ENCODE data around the gene XPR1. TPM values are rescaled to one million over a fixed set of nuclear protein-coding genes. Genes with fewer than 3 reads are reported as not detected.

Gene XPR1
- total RNA-seq, 1 experiment from 2014 or later, result 16.8 TPM

DNA sequence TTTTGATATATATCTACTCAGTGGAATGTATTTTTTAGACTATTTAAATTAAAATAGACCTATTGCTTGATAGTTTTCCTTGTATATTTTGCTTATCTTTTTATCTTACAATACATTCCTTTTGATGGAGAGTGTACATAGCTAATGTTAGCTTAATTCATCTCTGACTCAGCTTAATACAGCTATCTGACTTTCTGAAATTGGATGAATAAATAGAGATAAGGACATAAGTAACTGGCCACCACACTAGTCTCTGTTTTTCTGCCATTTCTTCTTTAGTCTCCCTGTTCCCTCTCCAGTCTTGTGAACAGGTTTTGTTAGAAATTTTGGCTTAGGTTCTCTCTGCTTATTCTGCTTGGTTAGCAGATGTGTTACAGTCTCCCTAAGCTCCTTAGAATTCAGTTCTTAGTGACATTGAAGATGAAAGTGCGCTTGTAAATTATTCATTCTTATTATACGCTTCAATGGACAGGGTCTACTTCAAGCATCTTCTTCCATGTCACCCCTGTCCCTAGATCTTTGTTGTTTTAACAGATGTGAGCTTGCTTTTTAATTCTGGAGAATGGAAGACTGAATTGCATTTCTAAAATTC, 59.6 kb downstream of the XPR1 start:
- intact Hi-C loops (cut with micrococcal nuclease; ENCODE audit: unreplicated experiment), result no loop called here
- no peaks in the 10 kb centered on the region for H3K9me3 ChIP-seq (ENCODE audit: insufficient read depth, low read depth)
- no peaks in the 10 kb centered on the region for H3K9me2 ChIP-seq (ENCODE audit: insufficient read depth)
- ChIA-PET POLR2A (ENCODE audit: unreplicated experiment) (interaction anchor here (0.6 kb wide), 1 partner anchor 150 kb away, joined by 6 read pairs; no protein-coding TSS in a partner anchor), CTCF (no interaction called here)
- H3K27me3 ChIP-seq (ENCODE audit: insufficient read depth, low read depth), result no peaks in the 10 kb centered on the region
- H3K36me3 ChIP-seq (ENCODE audit: low read depth), result no peaks in the 10 kb centered on the region
- BruUV-seq (replicated peaks), result no TSS peak
- H4K20me1 ChIP-seq (ENCODE audit: insufficient read depth), result no peaks in the 10 kb centered on the region
- no peak for DNase-seq
- H3K4me3 ChIP-seq, result no peak overlapping the region
- no peaks in the 10 kb centered on the region for H3K79me2 ChIP-seq (ENCODE audit: low read depth)
- no peak overlapping the region for H3K4me2 ChIP-seq
- TF ChIP-seq EZH2 (IDR thresholded peaks at IDR 0.05; ENCODE audit: low read depth) (no peak), CTCF (conservative IDR thresholded peaks at IDR 0.05) (no peak)
- H3K27ac ChIP-seq, result no peak overlapping the region
- no peak overlapping the region for H2AFZ ChIP-seq
- no peaks in the 10 kb centered on the region for H3F3A ChIP-seq (ENCODE audit: insufficient read depth, low read depth)
- peaks cover 7% of the 10 kb centered on the region; the same call in 1 of the 2 replicates for H3K4me1 ChIP-seq (replicated peaks; ENCODE audit: insufficient read depth)

- no peaks in the 10 kb centered on the region for H4K20me1 ChIP-seq (ENCODE audit: insufficient read depth)
- peaks cover 7% of the 10 kb centered on the region; the same call in 1 of the 2 replicates for H3K4me1 ChIP-seq (replicated peaks; ENCODE audit: insufficient read depth)
- TF ChIP-seq EZH2 (IDR thresholded peaks at IDR 0.05; ENCODE audit: low read depth) (no peak), CTCF (conservative IDR thresholded peaks at IDR 0.05) (no peak)
- intact Hi-C loops (cut with micrococcal nuclease; ENCODE audit: unreplicated experiment), result no loop called here
- no peak overlapping the region for H2AFZ ChIP-seq
- H3K36me3 ChIP-seq (ENCODE audit: low read depth), result no peaks in the 10 kb centered on the region
- H3K9me2 ChIP-seq (ENCODE audit: insufficient read depth), result no peaks in the 10 kb centered on the region
- no peaks in the 10 kb centered on the region for H3K79me2 ChIP-seq (ENCODE audit: low read depth)
- H3F3A ChIP-seq (ENCODE audit: insufficient read depth, low read depth), result no peaks in the 10 kb centered on the region
- CTCF ChIA-PET, result no interaction called here
- no peak overlapping the region for H3K27ac ChIP-seq
- no peaks in the 10 kb centered on the region for H3K27me3 ChIP-seq (ENCODE audit: insufficient read depth, low read depth)
- no TSS peak for BruUV-seq (replicated peaks)
- H3K4me2 ChIP-seq, result no peak overlapping the region
- 0 out of 2 replicates have a peak, but pooled peaks cover 7% of the 10 kb centered on the region for H3K9me3 ChIP-seq (ENCODE audit: insufficient read depth, low read depth)
- no peak overlapping the region for H3K4me3 ChIP-seq
- POLR2A ChIA-PET (ENCODE audit: unreplicated experiment), result no interaction called here
- no peak for DNase-seq
Measured at GRCh38 chr1:180693564-180694244, 61.9 kb downstream of the XPR1 start.

- Histone ChIP-seq H3K36me3 (ENCODE audit: low read depth) (no peaks in the 10 kb centered on the region), H3K9me2 (ENCODE audit: insufficient read depth) (no peaks in the 10 kb centered on the region), H3K79me2 (ENCODE audit: low read depth) (no peaks in the 10 kb centered on the region), H3K27ac (no peak overlapping the region), H3K4me1 (replicated peaks; ENCODE audit: insufficient read depth) (peaks cover 7% of the 10 kb centered on the region; the same call in 1 of the 2 replicates), H3K4me3 (no peak overlapping the region), H2AFZ (no peak overlapping the region), H3K9me3 (ENCODE audit: insufficient read depth, low read depth) (0 out of 2 replicates have a peak, but pooled peaks cover 8% of the 10 kb centered on the region), H3K27me3 (ENCODE audit: insufficient read depth, low read depth) (no peaks in the 10 kb centered on the region), H3F3A (ENCODE audit: insufficient read depth, low read depth) (no peaks in the 10 kb centered on the region), H3K4me2 (no peak overlapping the region), H4K20me1 (ENCODE audit: insufficient read depth) (no peaks in the 10 kb centered on the region)
- TF ChIP-seq CTCF (conservative IDR thresholded peaks at IDR 0.05) (no peak), EZH2 (IDR thresholded peaks at IDR 0.05; ENCODE audit: low read depth) (no peak)
- ChIA-PET CTCF (no interaction called here), POLR2A (ENCODE audit: unreplicated experiment) (no interaction called here)
- DNase-seq, result no peak
- BruUV-seq (replicated peaks), result no TSS peak
- intact Hi-C loops (cut with micrococcal nuclease; ENCODE audit: unreplicated experiment), result no loop called here
Measured at GRCh38 chr1:180695282-180695681, 63.5 kb downstream of the XPR1 start.

Measured in PC-9 (cell line).